HepG2 (cell line): Measurements from ENCODE around the gene TPD52L2. TPM values are rescaled to one million over a fixed set of nuclear protein-coding genes. Genes with fewer than 3 reads are reported as not detected.

Experiments
- ATAC-seq: fragments of 200-7000 bp; cut with Tn5 transposase; 3 replicates; pipeline ENCODE4 v1.9.1; 2020; ENCODE audit warnings: mild to moderate bottlenecking, moderate library complexity
- BruUV-seq: library from RNA; stranded (reverse); fragments of 400-500 nt; replicated peaks from 2 replicates; lab custom pipeline; 2021; lab: Mats Ljungman, UMichigan
- CTCF ChIA-PET: fragments of 300-600 bp; formaldehyde crosslinking; extraction: SDS; loops from one replicate; lab custom pipeline; 2021; ENCODE audit warnings: low total read pairs, inconsistent platforms, low intra/inter-chr PET ratio; lab: Yijun Ruan, JAX
- POLR2A ChIA-PET: fragments of 350-600 bp; sonication (Branson Sonifier 250); formaldehyde crosslinking; loops from one replicate; lab custom pipeline; 2020; ENCODE audit warnings: antibody characterized with exemption, inconsistent platforms; lab: Yijun Ruan, JAX
- DNase-seq: peaks from one replicate; pipeline ENCODE4 v3.0.0-alpha.2; 2015; ENCODE audit warnings: low spot score
- FAIRE-seq: peaks from 3 replicates; lab custom pipeline; 2011; peaks lifted over from hg19 to GRCh38; lab: Jason Lieb, UNC
- H2AFZ ChIP-seq: one replicate; pipeline ENCODE4 v1.6.1; 2011; ENCODE audit warnings: low read length, inconsistent platforms
- H3K27ac ChIP-seq: fragments of 300-600 bp; 3 replicates; pipeline ENCODE4 v1.8.0; 2011; ENCODE audit warnings: mixed run types, mild to moderate bottlenecking, mixed read lengths, low read length, inconsistent platforms; ENCODE audit not compliant: insufficient read depth; ENCODE audit errors: extremely low read length
- H3K27me3 ChIP-seq, 2 experiments: fragments of 200-600 bp in 1 of 2; 2 replicates in 1 of 2; 3 replicates in 1 of 2; pipeline versions ENCODE4 v1.6.0 to v1.8.0; 2011; ENCODE audit warnings: low read length in 2 of 2, mild to moderate bottlenecking in 2 of 2, moderate library complexity in 2 of 2, inconsistent platforms in 1 of 2; ENCODE audit not compliant: insufficient read depth in 2 of 2, control insufficient read depth in 1 of 2
- H3K36me3 ChIP-seq, 2 experiments: fragments of 200-600 bp in 1 of 2; replicated peaks in 1 of 2; 2 replicates in 1 of 2; 3 replicates in 1 of 2; pipeline versions ENCODE4 v1.5.1 to v1.8.0; 2011; ENCODE audit warnings: low read length in 2 of 2, inconsistent platforms in 1 of 2; ENCODE audit not compliant: insufficient read depth in 2 of 2, control insufficient read depth in 1 of 2
- H3K4me1 ChIP-seq: 2 replicates; pipeline ENCODE4 v1.5.1; 2012; ENCODE audit warnings: low read length, inconsistent platforms; ENCODE audit not compliant: insufficient read depth
- H3K4me2 ChIP-seq: 2 replicates; pipeline ENCODE4 v1.6.0; 2011; ENCODE audit warnings: low read depth, low read length, inconsistent platforms
- H3K4me3 ChIP-seq, 3 experiments: fragments of 200-600 bp in 1 of 3; sonication (generic), shearing (Covaris generic) in 1 of 3; replicated peaks in 1 of 3; 2 replicates each; pipeline ENCODE4 v1.5.1; 2011 to 2016; ENCODE audit warnings: low read length in 3 of 3, inconsistent platforms in 2 of 3, low read depth in 2 of 3, mild to moderate bottlenecking in 2 of 3, control low read depth in 1 of 3, mixed read lengths in 1 of 3; ENCODE audit not compliant: insufficient read depth in 1 of 3
- H3K79me2 ChIP-seq: one replicate; pipeline ENCODE4 v1.6.1; 2011; ENCODE audit warnings: low read length, inconsistent platforms; ENCODE audit not compliant: insufficient read depth
- H3K9ac ChIP-seq: 2 replicates; pipeline ENCODE4 v1.6.0; 2011; ENCODE audit warnings: mild to moderate bottlenecking, low read depth, low read length, inconsistent platforms; ENCODE audit not compliant: insufficient read depth
- H3K9me3 ChIP-seq: 2 replicates; pipeline ENCODE4 v1.5.1; 2012; ENCODE audit warnings: mild to moderate bottlenecking, low read length
- H4K20me1 ChIP-seq: 2 replicates; pipeline ENCODE4 v1.6.0; 2011; ENCODE audit warnings: inconsistent platforms, mild to moderate bottlenecking, low read length, moderate library complexity; ENCODE audit not compliant: insufficient read depth
- ARNT ChIP-seq: fragments of 450-650 bp; IDR thresholded peaks from 2 replicates; pipeline ENCODE4 v1.6.1; 2017
- CAMTA2 ChIP-seq: sonication (generic); formaldehyde crosslinking; IDR thresholded peaks from 2 replicates; pipeline ENCODE4 v1.4.0; 2020; ENCODE audit warnings: mild to moderate bottlenecking, missing genetic modification reagents, borderline replicate concordance
- CHCHD3 ChIP-seq: sonication (generic); formaldehyde crosslinking; IDR thresholded peaks from 2 replicates; pipeline ENCODE4 v1.8.0; 2022; ENCODE audit warnings: mild to moderate bottlenecking, missing genetic modification reagents, moderate library complexity
- E2F5 ChIP-seq: sonication (generic); formaldehyde crosslinking; conservative IDR thresholded peaks from 2 replicates; pipeline ENCODE4 v1.4.0; 2020; ENCODE audit warnings: missing genetic modification reagents
- GABPA ChIP-seq, 2 experiments: IDR thresholded peaks; 2 replicates each; pipeline ENCODE4 v1.6.1; 2011 to 2016; ENCODE audit warnings: low read depth in 2 of 2, low read length in 1 of 2, missing biosample characterization in 1 of 2, missing genetic modification characterization in 1 of 2
- HMGA1 ChIP-seq: sonication (generic); formaldehyde crosslinking; conservative IDR thresholded peaks from 2 replicates; pipeline ENCODE4 v1.4.0; 2020; ENCODE audit warnings: missing genetic modification reagents
- KDM4B ChIP-seq: sonication (generic); formaldehyde crosslinking; IDR thresholded peaks from 2 replicates; pipeline ENCODE4 v1.4.0; 2020; ENCODE audit warnings: missing genetic modification reagents
- LBX2 ChIP-seq: sonication (generic); formaldehyde crosslinking; IDR thresholded peaks from 2 replicates; pipeline ENCODE4 v1.5.0; 2020; ENCODE audit warnings: missing genetic modification reagents, mild to moderate bottlenecking, borderline replicate concordance
- MAF1 ChIP-seq: sonication (generic); formaldehyde crosslinking; IDR thresholded peaks from 2 replicates; pipeline ENCODE4 v1.5.0; 2020; ENCODE audit warnings: missing genetic modification reagents, borderline replicate concordance
- MAX ChIP-seq: IDR thresholded peaks from 2 replicates; pipeline ENCODE4 v1.6.1; 2012; ENCODE audit warnings: inconsistent platforms
- MBNL3 ChIP-seq: fragments of 250-450 bp; sonication (Bioruptor Pico); conservative IDR thresholded peaks from 2 replicates; pipeline ENCODE4 v1.8.0; 2022; ENCODE audit warnings: mild to moderate bottlenecking, inconsistent platforms
- MXI1 ChIP-seq: IDR thresholded peaks from 3 replicates; pipeline ENCODE4 v1.6.1; 2012; ENCODE audit warnings: low read depth, low read length, inconsistent platforms, borderline replicate concordance
- SALL2 ChIP-seq: sonication (generic); formaldehyde crosslinking; IDR thresholded peaks from 2 replicates; pipeline ENCODE4 v1.8.1; 2023; ENCODE audit warnings: mild to moderate bottlenecking, missing genetic modification reagents, inconsistent platforms
- SIN3A ChIP-seq: IDR thresholded peaks from 2 replicates; pipeline ENCODE4 v1.6.1; 2011; ENCODE audit warnings: low read depth, mild to moderate bottlenecking, control low read depth, low read length, borderline replicate concordance
- SRSF9 ChIP-seq: fragments of 200-400 bp; formaldehyde crosslinking; IDR thresholded peaks from 2 replicates; pipeline ENCODE4 v1.6.1; 2018; ENCODE audit warnings: borderline replicate concordance, mild to moderate bottlenecking, low read depth, low read length; ENCODE audit not compliant: insufficient read depth, poor library complexity, severe bottlenecking
- ZBTB14 ChIP-seq: sonication (generic); formaldehyde crosslinking; IDR thresholded peaks from 2 replicates; pipeline ENCODE4 v1.4.0; 2020; ENCODE audit warnings: missing genetic modification reagents
- ZBTB2 ChIP-seq: sonication (generic); formaldehyde crosslinking; IDR thresholded peaks from 2 replicates; pipeline ENCODE4 v1.8.0; 2022; ENCODE audit warnings: low read depth, missing genetic modification reagents
- ZNF282 ChIP-seq: fragments of 450-650 bp; IDR thresholded peaks from 2 replicates; pipeline ENCODE4 v1.6.1; 2018; ENCODE audit not compliant: partially characterized antibody
- ZNF598 ChIP-seq: sonication (generic); formaldehyde crosslinking; IDR thresholded peaks from 2 replicates; pipeline ENCODE4 v1.5.1; 2020; ENCODE audit warnings: mild to moderate bottlenecking, missing genetic modification reagents, borderline replicate concordance
- ZSCAN29 ChIP-seq: sonication (generic); formaldehyde crosslinking; conservative IDR thresholded peaks from 2 replicates; pipeline ENCODE4 v1.4.0; 2020; ENCODE audit warnings: mild to moderate bottlenecking, missing genetic modification reagents
- WGBS: methylation state at CpG from one replicate; pipeline ENCODE4 v1.1.6; 2017; ENCODE audit warnings: low lambda C conversion rate; 5-methylcytosine and 5-hydroxymethylcytosine counted together
- in situ Hi-C: cut with HindIII; loops from 2 replicates; pipeline ENCODE4 v1.10.0; 2017; ENCODE audit warnings: low pct_unique_long_range_greater_than_20kb; ENCODE audit not compliant: extremely low pct_ligation_motif_present
- intact Hi-C: fragments of 100-400 bp; cut with micrococcal nuclease; formaldehyde crosslinking; loops from one replicate; pipeline ENCODE4 v1.10.0; 2022; ENCODE audit not compliant: unreplicated experiment
- polyA plus RNA-seq, 8 experiments: library from polyadenylated mRNA; depleted of rRNA in 3 of 8; stranded (reverse) in 7 of 8; unstranded in 1 of 8; fragments of >200 nt; fragmentation: Illumina TruSeq in 4 of 8; extraction: Trizol in 4 of 8; gene quantifications; 2 replicates each; pipeline versions ENCODE4 v1.2.1 to v1.2.3, GENCODE V29; 2011 to 2016; ENCODE audit warnings: low read depth in 4 of 8, missing spikeins in 1 of 8, mixed read lengths in 1 of 8; ENCODE audit not compliant: insufficient read depth in 1 of 8
- total RNA-seq, 5 experiments: library from RNA; depleted of rRNA; stranded (reverse); fragments of >200 nt; fragmentation: Illumina TruSeq; extraction: Trizol; gene quantifications; 2 replicates each; pipeline ENCODE4 v1.2.3, GENCODE V29; 2016; ENCODE audit warnings: low read depth in 1 of 5

TPD52L2 gene
- total and polyA plus RNA-seq, 2 of the 13 experiments (the other 11 are each of a cell fraction or from before 2014, with no cell fraction given): 156 to 184 TPM

GRCh38 chr20:63830841-63831588, 34.1 kb upstream of the TPD52L2 start, which contains the start of gene ZBTB46:
Gene ZBTB46, minus strand, starts transcription at chr20:63831264. Its CDS starts 40,507 bp downstream, at chr20:63790757.
- Histone ChIP-seq H3K27ac (peak within 1 kb of the TSS; percentile 15), H3K9ac (peak within 1 kb of the TSS; percentile 44), H4K20me1 (peaks cover 4% of the 10 kb centered on the region; the same call in 1 of the 2 replicates), H3K79me2 (no peaks in the 10 kb centered on the region), H3K4me2 (peak within 1 kb of the TSS; percentile 88), H3K4me3 (peak within 1 kb of the TSS; percentile 60 to 78 (median 68)), H3K36me3 (no peaks in the 10 kb centered on the region), H3K27me3 (peaks cover 16 to 40% of the 10 kb centered on the region in 2 experiments), H2AFZ (no peak within 1 kb of the TSS), H3K4me1 (peaks cover 62% of the 10 kb centered on the region), H3K9me3 (no peaks in the 10 kb centered on the region)
- in situ Hi-C loops (no loop called here), intact Hi-C loops (no loop called here)
- FAIRE-seq: no peak
- DNase-seq: no peak
- BruUV-seq: no TSS peak
- no peak for ATAC-seq
- CTCF ChIA-PET: no interaction called here
- POLR2A ChIA-PET: interaction anchor here (2.6 kb wide), 1 partner anchor 34 kb away, joined by 9 read pairs; the partner anchor contains the start of gene TPD52L2
- WGBS: no CpG with 5 or more reads among the region's 147 CpGs
- TF ChIP-seq LBX2: no peak
- no peak for TF ChIP-seq ARNT
- TF ChIP-seq MXI1: peak; percentile 18; the same call in 1 of the 3 replicates
- TF ChIP-seq ZBTB2 (CRISPR knock-in tag): peak; percentile 71; the same call in 1 of the 2 replicates
- TF ChIP-seq CHCHD3 (CRISPR knock-in tag): no peak
- 0 out of 2 replicates have a peak, but pooled peaks have one; percentile 8 for TF ChIP-seq MAX
- TF ChIP-seq KDM4B (CRISPR knock-in tag): no peak
- TF ChIP-seq HMGA1: no peak
- TF ChIP-seq MAF1 (CRISPR knock-in tag): no peak
- no peak for TF ChIP-seq ZNF282
- peak; percentile 64 for TF ChIP-seq ZBTB14 (CRISPR knock-in tag)
- TF ChIP-seq ZNF598 (CRISPR knock-in tag): no peak
- no peak for TF ChIP-seq CAMTA2 (CRISPR knock-in tag)
- TF ChIP-seq ZSCAN29 (CRISPR knock-in tag): no peak
- TF ChIP-seq SRSF9: no peak
- TF ChIP-seq MBNL3: no peak
- TF ChIP-seq SALL2 (CRISPR knock-in tag): 0 out of 2 replicates have a peak, but pooled peaks have one; percentile 9
- peak; percentile 24; the same call in 1 of the 2 replicates for TF ChIP-seq SIN3A
- TF ChIP-seq GABPA (IDR thresholded peaks at IDR 0.05; ENCODE audit: low read depth, low read length): no peak
- TF ChIP-seq GABPA (CRISPR knock-in tag; IDR thresholded peaks at IDR 0.05; ENCODE audit: low read depth): 0 out of 2 replicates have a peak, but pooled peaks have one; percentile 15
- no peak for TF ChIP-seq E2F5 (CRISPR knock-in tag)
